PC-3 (cell line): ENCODE data around the gene PCSK2. TPM values are rescaled to one million over a fixed set of nuclear protein-coding genes. Genes with fewer than 3 reads are reported as not detected.
"Not testable (repeated sequence)": the region's sequence is repeated elsewhere in the genome, so short reads cannot be mapped to it uniquely, and the experiment has no call there.

Source experiments
- ATAC-seq: fragments of 200-7000 bp; cut with Tn5 transposase; 2 replicates; pipeline ENCODE4 v1.9.1; 2020; ENCODE audit warnings: mild to moderate bottlenecking, moderate library complexity
- BruUV-seq: library from RNA; stranded (reverse); fragments of 400-500 nt; replicated peaks from 2 replicates; lab custom pipeline; 2021; lab: Mats Ljungman, UMichigan
- CTCF ChIA-PET: fragments of 300-600 bp; sonication (Branson Sonifier 250); formaldehyde crosslinking; loops from one replicate; lab custom pipeline; 2022; ENCODE audit warnings: antibody characterized with exemption; lab: Charles Lee
- POLR2A ChIA-PET: fragments of 300-600 bp; sonication (Branson Sonifier 250); formaldehyde crosslinking; loops from one replicate; lab custom pipeline; 2022; ENCODE audit warnings: antibody characterized with exemption; ENCODE audit not compliant: unreplicated experiment; lab: Charles Lee
- DNase-seq: peaks from one replicate; pipeline ENCODE4 v3.0.0-alpha.2; 2015
- H2AFZ ChIP-seq: fragments of 300-600 bp; sonication (generic); 2 replicates; pipeline ENCODE4 v1.6.0; 2016; ENCODE audit warnings: antibody characterized with exemption, low read length
- H3F3A ChIP-seq: fragments of 300-600 bp; sonication (generic); one replicate; pipeline ENCODE4 v1.6.0; 2017; ENCODE audit warnings: antibody characterized with exemption, low read length, control low read depth, mild to moderate bottlenecking; ENCODE audit not compliant: unreplicated experiment
- H3K27ac ChIP-seq: fragments of 300-600 bp; sonication (generic); 2 replicates; pipeline ENCODE4 v1.5.1; 2016; ENCODE audit warnings: mild to moderate bottlenecking, low read length
- H3K27me3 ChIP-seq: fragments of 300-600 bp; sonication (generic); 2 replicates; pipeline ENCODE4 v1.6.1; 2016; ENCODE audit warnings: low read length, mixed read lengths
- H3K36me3 ChIP-seq: fragments of 300-600 bp; sonication (generic); 2 replicates; pipeline ENCODE4 v1.6.1; 2016; ENCODE audit warnings: low read depth, mixed run types, low read length, mixed read lengths
- H3K4me1 ChIP-seq: fragments of 300-600 bp; sonication (generic); 2 replicates; pipeline ENCODE4 v1.5.1; 2016; ENCODE audit warnings: low read length; ENCODE audit not compliant: insufficient read depth
- H3K4me2 ChIP-seq: fragments of 300-600 bp; sonication (generic); 2 replicates; pipeline ENCODE4 v1.6.0; 2016; ENCODE audit warnings: low read length
- H3K4me3 ChIP-seq: fragments of 300-600 bp; sonication (generic); 2 replicates; pipeline ENCODE4 v1.5.1; 2016; ENCODE audit warnings: mild to moderate bottlenecking, low read length, mixed read lengths
- H3K79me2 ChIP-seq: fragments of 300-600 bp; sonication (generic); 2 replicates; pipeline ENCODE4 v1.6.1; 2017; ENCODE audit warnings: low read length, mixed read lengths
- H3K9ac ChIP-seq: fragments of 300-600 bp; sonication (generic); 2 replicates; pipeline ENCODE4 v1.6.0; 2016; ENCODE audit warnings: mild to moderate bottlenecking, low read length
- H3K9me2 ChIP-seq: fragments of 300-600 bp; sonication (generic); replicated peaks from 2 replicates; pipeline ENCODE4 v1.6.1; 2016; ENCODE audit warnings: mixed run types, low read length, mixed read lengths
- H3K9me3 ChIP-seq: fragments of 300-600 bp; sonication (generic); 2 replicates; pipeline ENCODE4 v1.6.1; 2016; ENCODE audit warnings: low read length, mixed read lengths
- H4K20me1 ChIP-seq: fragments of 300-600 bp; sonication (generic); 2 replicates; pipeline ENCODE4 v1.6.1; 2016; ENCODE audit warnings: low read length, mixed read lengths
- CTCF ChIP-seq: fragments of 300-600 bp; sonication (generic); conservative IDR thresholded peaks from 2 replicates; pipeline ENCODE4 v1.5.1; 2017; ENCODE audit warnings: antibody characterized with exemption, low read depth, mild to moderate bottlenecking, low read length
- EZH2 ChIP-seq: fragments of 300-600 bp; sonication (generic); IDR thresholded peaks from one replicate; pipeline ENCODE4 v1.6.1; 2017; ENCODE audit warnings: antibody characterized with exemption, mild to moderate bottlenecking, low read length; ENCODE audit not compliant: unreplicated experiment
- EZH2phosphoT487 ChIP-seq: fragments of 300-600 bp; sonication (generic); IDR thresholded peaks from 2 replicates; pipeline ENCODE4 v1.6.1; 2018; ENCODE audit warnings: mild to moderate bottlenecking, antibody characterized with exemption, low read length, borderline replicate concordance
- intact Hi-C: fragments of 100-400 bp; cut with micrococcal nuclease; formaldehyde crosslinking; loops from 2 replicates; pipeline ENCODE4 v1.9.0; 2023
- total RNA-seq: library from RNA; depleted of rRNA; stranded (reverse); fragments of >200 nt; gene quantifications from 2 replicates; pipeline ENCODE4 v1.2.3, GENCODE V29; 2014

The PCSK2 gene
- total RNA-seq, 1 experiment from 2014 or later, result not detected

- ChIA-PET CTCF (no interaction called here), POLR2A (no interaction called here)
- Histone ChIP-seq H3K9me3 (no peaks in the 10 kb centered on the region), H3K4me2 (no peak overlapping the region), H3F3A (no peaks in the 10 kb centered on the region), H3K9ac (no peak overlapping the region), H3K36me3 (no peaks in the 10 kb centered on the region), H3K79me2 (no peaks in the 10 kb centered on the region), H3K27ac (no peak overlapping the region), H3K27me3 (peaks cover 23% of the 10 kb centered on the region), H2AFZ (no peak overlapping the region), H4K20me1 (no peaks in the 10 kb centered on the region), H3K9me2 (no peaks in the 10 kb centered on the region), H3K4me3 (no peak overlapping the region), H3K4me1 (no peaks in the 10 kb centered on the region)
- no peak for ATAC-seq
- no peak for TF ChIP-seq EZH2
- no peak for TF ChIP-seq EZH2phosphoT487
- TF ChIP-seq CTCF, result no peak
- intact Hi-C loops, result no loop called here
- no peak for DNase-seq
- no TSS peak for BruUV-seq
Observed at GRCh38 chr20:17210387-17210786, 16.5 kb upstream of the PCSK2 start.

GRCh38 chr20:17210983-17211382 lies 15.9 kb upstream of the PCSK2 start:
- Histone ChIP-seq H2AFZ (no peak overlapping the region), H3K4me3 (no peak overlapping the region), H4K20me1 (no peaks in the 10 kb centered on the region), H3K4me2 (no peak overlapping the region), H3F3A (no peaks in the 10 kb centered on the region), H3K4me1 (no peaks in the 10 kb centered on the region), H3K9me3 (no peaks in the 10 kb centered on the region), H3K36me3 (no peaks in the 10 kb centered on the region), H3K79me2 (no peaks in the 10 kb centered on the region), H3K9ac (no peak overlapping the region), H3K27ac (no peak overlapping the region), H3K9me2 (no peaks in the 10 kb centered on the region), H3K27me3 (peaks cover 23% of the 10 kb centered on the region)
- POLR2A ChIA-PET, result no interaction called here
- CTCF ChIA-PET, result no interaction called here
- intact Hi-C loops, result no loop called here
- no peak for TF ChIP-seq EZH2phosphoT487
- no peak for TF ChIP-seq CTCF
- no peak for TF ChIP-seq EZH2
- BruUV-seq, result no TSS peak
- ATAC-seq (no peak), DNase-seq (peak; percentile 57)

- no peak for DNase-seq
- intact Hi-C loops, result no loop called here
- no peaks in the 10 kb centered on the region for H3K36me3 ChIP-seq
- no peaks in the 10 kb centered on the region for H3F3A ChIP-seq
- H3K4me1 ChIP-seq, result no peaks in the 10 kb centered on the region
- H3K9me3 ChIP-seq, result no peaks in the 10 kb centered on the region
- no peak overlapping the region for H3K27ac ChIP-seq
- BruUV-seq, result no TSS peak
- no peaks in the 10 kb centered on the region for H3K9me2 ChIP-seq
- H3K4me2 ChIP-seq, result no peak overlapping the region
- no peaks in the 10 kb centered on the region for H3K79me2 ChIP-seq
- H3K9ac ChIP-seq, result no peak overlapping the region
- ChIA-PET POLR2A (no interaction called here), CTCF (no interaction called here)
- H2AFZ ChIP-seq, result no peak overlapping the region
- 0 out of 2 replicates have a peak, but pooled peaks cover 10% of the 10 kb centered on the region for H3K27me3 ChIP-seq
- TF ChIP-seq EZH2phosphoT487, result no peak
- TF ChIP-seq CTCF, result no peak
- TF ChIP-seq EZH2, result no peak
- no peak for ATAC-seq
- no peaks in the 10 kb centered on the region for H4K20me1 ChIP-seq
- H3K4me3 ChIP-seq, result no peak overlapping the region
Observed at GRCh38 chr20:17215167-17215566, 11.7 kb upstream of the PCSK2 start.

GRCh38 chr20:17219856-17220255 lies 7.0 kb upstream of the PCSK2 start:
- H3K9ac ChIP-seq, ATAC-seq, H3K36me3 ChIP-seq, intact Hi-C loops, H4K20me1 ChIP-seq, H3K79me2 ChIP-seq, DNase-seq, H3K4me3 ChIP-seq, CTCF ChIA-PET, H3K27ac ChIP-seq, H2AFZ ChIP-seq, H3K4me1 ChIP-seq, H3K9me3 ChIP-seq, POLR2A ChIA-PET, BruUV-seq, H3K4me2 ChIP-seq, H3F3A ChIP-seq, H3K9me2 ChIP-seq: not testable (repeated sequence)
- peaks cover 52% of the 10 kb centered on the region for H3K27me3 ChIP-seq
